Psoas muscle (tissue), 8 donors: ENCODE data around the gene ST6GALNAC3. TPM values are rescaled to one million over a fixed set of nuclear protein-coding genes. Genes with fewer than 3 reads are reported as not detected.

Source experiments
- ATAC-seq, 4 donors: fragments of 200-7000 bp; cut with Tn5 transposase; one replicate each; pipeline ENCODE4 v1.9.1; 2020; ENCODE audit warnings: moderate library complexity in 3 of 4, mild to moderate bottlenecking in 2 of 4
- DNase-seq, 2 donors: peaks; one replicate each; pipeline ENCODE4 v3.0.0-alpha.2; 2020
- H3K27ac ChIP-seq: fragments of 200-600 bp; one replicate; pipeline ENCODE4 v1.8.0; 2022
- H3K27me3 ChIP-seq, 3 donors: fragments of 200-600 bp in 1 of 3; one replicate each; pipeline versions ENCODE4 v1.6.1 to v1.8.0; 2013 to 2022; ENCODE audit warnings: low read length in 2 of 3, mild to moderate bottlenecking in 2 of 3, moderate library complexity in 1 of 3; ENCODE audit not compliant: insufficient read depth in 3 of 3
- H3K36me3 ChIP-seq, 2 donors: fragments of 200-600 bp in 1 of 2; one replicate each; pipeline versions ENCODE4 v1.6.1 to v1.8.0; 2013 to 2022; ENCODE audit warnings: low read depth in 1 of 2, mild to moderate bottlenecking in 1 of 2, moderate library complexity in 1 of 2; ENCODE audit not compliant: insufficient read depth in 1 of 2
- H3K4me1 ChIP-seq: fragments of 200-600 bp; one replicate; pipeline ENCODE4 v1.8.0; 2022
- H3K4me3 ChIP-seq: fragments of 200-600 bp; one replicate; pipeline ENCODE4 v1.8.0; 2022; ENCODE audit warnings: mild to moderate bottlenecking
- H3K9me3 ChIP-seq: fragments of 200-600 bp; one replicate; pipeline ENCODE4 v1.8.0; 2022
- CTCF ChIP-seq: fragments of 200-600 bp; IDR thresholded peaks from one replicate; pipeline ENCODE4 v1.8.0; 2022; ENCODE audit warnings: antibody characterized with exemption
- WGBS, 3 donors: extraction: QIAGEN DNeasy Blood & Tissue Kit; methylation state at CpG; one replicate each; pipeline versions ENCODE4 v1.1.6 to v1.1.7; 2013; 5-methylcytosine and 5-hydroxymethylcytosine counted together
- intact Hi-C, 2 donors: fragments of 100-400 bp; cut with DNase I; formaldehyde crosslinking; loops; one replicate each; pipeline versions ENCODE4 v1.11.0 to v1.14.2; 2022
- polyA plus RNA-seq, 3 donors: library from polyadenylated mRNA; stranded (reverse); fragments of 200-250 nt; gene quantifications; one replicate each; pipeline ENCODE4 v1.2.3, GENCODE V29; 2013
- total RNA-seq, 4 donors: library from RNA; stranded (reverse); fragmentation: NEBNext Ultra II Directional in 2 of 4; extraction: Animal tissue kit (Norgen Biotek cat#: 25700) in 2 of 4; gene quantifications; one replicate each; pipeline versions ENCODE4 v1.2.1 to v1.2.4, GENCODE V29; 2021 to 2023
- donor health status: healthy with polysubstance abuse.
- donor health status: DM: no; HTN: no; CAD: no; lungs with moderate emphysema.
- donor health status: Bipolar disorder and iron deficiency.
- donor health status: healthy.
- donor health status: DM: yes; HTN: yes; CAD: no.
- donor health status: DM: no; HTN: no; CAD: no.
- donor health status: DM: no; HTN: no; CAD: no.
- donor health status: DM: yes; HTN: yes; CAD: no.

The ST6GALNAC3 gene
- total and polyA plus RNA-seq, 7 donors = 1.3 to 5.4 (median 2.3) TPM

GRCh38 chr1:76190749-76191424, 116.3 kb downstream of the ST6GALNAC3 start:
- WGBS, 3 donors = 76 to 83% (median 80%) methylated on average over 4 of the region's 4 CpGs
- Histone ChIP-seq H3K36me3 (no peaks in the 10 kb centered on the region), H3K4me1 (no peaks in the 10 kb centered on the region), H3K27ac (no peak overlapping the region), H3K4me3 (no peak overlapping the region), H3K9me3 (no peaks in the 10 kb centered on the region), H3K27me3 (no peaks in the 10 kb centered on the region)
- ATAC-seq (no peak), DNase-seq (no peak)
- no peak for TF ChIP-seq CTCF
- intact Hi-C loops = no loop called here

DNA sequence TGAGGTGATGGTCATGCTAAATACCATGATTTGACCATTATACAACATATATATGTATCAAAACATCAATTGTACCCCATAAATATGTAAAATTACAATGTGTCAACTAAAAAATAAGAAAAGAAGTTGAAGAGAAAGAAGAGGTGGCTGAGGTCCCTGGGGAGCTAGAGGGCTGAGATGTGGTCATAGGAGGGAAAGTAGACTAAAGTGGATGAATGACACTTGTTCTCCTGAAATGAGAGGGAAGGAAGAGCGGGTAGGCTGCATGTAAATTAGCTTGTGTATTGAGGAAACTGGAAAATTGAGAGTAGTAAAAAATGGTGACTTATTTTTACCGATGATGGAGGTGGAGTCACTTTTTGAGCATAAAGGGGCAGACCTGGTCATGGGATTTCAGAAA, 117.0 kb downstream of the ST6GALNAC3 start:
- Histone ChIP-seq H3K9me3 (no peaks in the 10 kb centered on the region), H3K27me3 (no peaks in the 10 kb centered on the region), H3K36me3 (no peaks in the 10 kb centered on the region), H3K4me3 (no peak overlapping the region), H3K4me1 (no peaks in the 10 kb centered on the region), H3K27ac (no peak overlapping the region)
- 93 to 97% (median 96%) methylated on average over 2 of the region's 2 CpGs for WGBS, 3 donors
- DNase-seq (no peak), ATAC-seq (no peak)
- intact Hi-C loops = no loop called here
- TF ChIP-seq CTCF = no peak

GRCh38 chr1:76198452-76198851, 123.9 kb downstream of the ST6GALNAC3 start:
- no peak for ATAC-seq
- WGBS, 3 donors = 88 to 94% (median 91%) methylated on average over 2 of the region's 2 CpGs
- Histone ChIP-seq H3K4me1 (no peaks in the 10 kb centered on the region), H3K27ac (no peak overlapping the region), H3K9me3 (no peaks in the 10 kb centered on the region), H3K36me3 (no peaks in the 10 kb centered on the region), H3K4me3 (no peak overlapping the region), H3K27me3 (no peaks in the 10 kb centered on the region)
- DNase-seq = no peak
- TF ChIP-seq CTCF = no peak
- intact Hi-C loops = no loop called here

- DNase-seq = no peak
- TF ChIP-seq CTCF = no peak
- Histone ChIP-seq H3K27me3 (no peaks in the 10 kb centered on the region), H3K9me3 (no peaks in the 10 kb centered on the region), H3K27ac (no peak overlapping the region), H3K4me3 (no peak overlapping the region), H3K4me1 (no peaks in the 10 kb centered on the region), H3K36me3 (no peaks in the 10 kb centered on the region)
- no peak for ATAC-seq
- intact Hi-C loops = no loop called here
- WGBS, 3 donors = 88 to 94% (median 93%) methylated on average over 2 of the region's 2 CpGs
Observed at GRCh38 chr1:76202670-76203069, 128.1 kb downstream of the ST6GALNAC3 start.

GRCh38 chr1:76203127-76203526, 128.6 kb downstream of the ST6GALNAC3 start:
- Histone ChIP-seq H3K27me3 (no peaks in the 10 kb centered on the region), H3K4me1 (no peaks in the 10 kb centered on the region), H3K27ac (no peak overlapping the region), H3K4me3 (no peak overlapping the region), H3K36me3 (no peaks in the 10 kb centered on the region), H3K9me3 (no peaks in the 10 kb centered on the region)
- ATAC-seq (no peak), DNase-seq (no peak)
- intact Hi-C loops = no loop called here
- WGBS, 3 donors = 81 to 84% (median 83%) methylated on average over 3 of the region's 3 CpGs
- TF ChIP-seq CTCF = no peak
